ENCODE measurements around the gene AP4B1.

AP4B1 gene

GRCh38 chr1:113930499-113931161 lies 26.0 kb upstream of the AP4B1 start:
- DNase-seq (ENCODE audit: low read depth): peak; percentile 58

GRCh38 chr1:113929750-113930498 lies 25.3 kb upstream of the AP4B1 start:
- DNase-seq (ENCODE audit: low read depth): peak; percentile 47

GRCh38 chr1:113928941-113929749 lies 24.5 kb upstream of the AP4B1 start, which contains the start of gene HIPK1:
HIPK1 (plus strand) TSS chr1:113929324.
- peak; percentile 88 for DNase-seq (ENCODE audit: low read depth)

GRCh38 chr1:113928187-113928930 lies 23.8 kb upstream of the AP4B1 start:
- peak; percentile 40 for DNase-seq (ENCODE audit: low read depth)

- DNase-seq (ENCODE audit: low read depth): no peak
These were observed 19.9 kb upstream of the AP4B1 start for GRCh38 chr1:113924473-113924872.

GRCh38 chr1:113922957-113923356 lies 18.4 kb upstream of the AP4B1 start:
- DNase-seq (ENCODE audit: low read depth): no peak

- no peak for DNase-seq (ENCODE audit: low read depth)
These were observed 13.6 kb upstream of the AP4B1 start for GRCh38 chr1:113918243-113918642.

GRCh38 chr1:113917400-113918082 lies 12.9 kb upstream of the AP4B1 start:
- no peak for DNase-seq (ENCODE audit: low read depth)

- DNase-seq (ENCODE audit: low read depth): no peak
These were observed 12.4 kb upstream of the AP4B1 start for GRCh38 chr1:113916974-113917373.

- no peak for DNase-seq (ENCODE audit: low read depth)
These were observed 9.5 kb upstream of the AP4B1 start for GRCh38 chr1:113913887-113914664.

GRCh38 chr1:113913312-113913668 lies 8.7 kb upstream of the AP4B1 start:
- DNase-seq (ENCODE audit: low read depth): no peak

GRCh38 chr1:113912594-113913311 lies 8.2 kb upstream of the AP4B1 start:
- DNase-seq (ENCODE audit: low read depth): peak; percentile 81

- DNase-seq (ENCODE audit: low read depth): no peak
These were observed 849 bp upstream of the AP4B1 start for GRCh38 chr1:113905435-113905861.

GRCh38 chr1:113904293-113904673 lies 316 bp downstream of the AP4B1 start:
- no peak for DNase-seq (ENCODE audit: low read depth)

- DNase-seq (ENCODE audit: low read depth): no peak
These were observed 902 bp downstream of the AP4B1 start for GRCh38 chr1:113903501-113904292.

GRCh38 chr1:113901191-113901590 lies 3.4 kb downstream of the AP4B1 start:
- no peak for DNase-seq (ENCODE audit: low read depth)

GRCh38 chr1:113899111-113899510 lies 5.5 kb downstream of the AP4B1 start:
- no peak for DNase-seq (ENCODE audit: low read depth)

GRCh38 chr1:113898241-113898814 lies 6.3 kb downstream of the AP4B1 start:
- DNase-seq (ENCODE audit: low read depth): no peak

- DNase-seq (ENCODE audit: low read depth): peak; percentile 42
These were observed 8.6 kb downstream of the AP4B1 start for GRCh38 chr1:113895961-113896360.
